ENCODE results near the gene HEBP2. TPM values are rescaled to one million over a fixed set of nuclear protein-coding genes. Genes with fewer than 3 reads are reported as not detected.

The HEBP2 gene
- total and polyA plus RNA-seq, 2 of the 13 experiments (the other 11 are each of a cell fraction or from before 2014, with no cell fraction given) = 16.0 to 72.8 TPM

DNA sequence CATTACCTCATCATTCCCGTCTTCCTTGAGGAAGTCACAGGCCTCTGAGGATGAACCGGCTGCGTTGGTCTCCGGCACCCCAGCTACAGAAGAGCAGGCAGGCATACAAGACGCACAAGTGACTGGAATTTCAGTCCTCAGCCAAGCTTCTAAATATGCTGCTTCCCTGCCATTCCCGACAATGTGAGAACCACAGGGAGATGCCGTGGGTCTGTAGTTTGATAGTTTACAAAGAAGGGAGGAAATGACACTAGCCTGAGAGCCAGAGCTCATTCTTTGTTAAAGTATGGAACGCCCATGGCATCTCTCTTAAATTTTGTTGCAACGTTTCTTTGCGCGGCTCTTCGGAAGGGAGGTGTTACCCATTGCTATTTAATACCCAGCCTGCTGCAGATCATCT lies 25.7 kb downstream of the HEBP2 start:
- FAIRE-seq (no peak), ATAC-seq (no peak), DNase-seq (ENCODE audit: low spot score) (no peak)
- H3K4me3 ChIP-seq (replicated peaks in 1 of 3; ENCODE audit: insufficient read depth in 1 of 3, low read depth in 2 of 3, low read length in 3 of 3) = no peak overlapping the region
- no peaks in the 10 kb centered on the region for H3K27me3 ChIP-seq (ENCODE audit: control insufficient read depth in 1 of 2, insufficient read depth in 2 of 2, low read length in 2 of 2)
- ChIA-PET CTCF (ENCODE audit: low intra/inter-chr PET ratio, low total read pairs) (interaction anchor here (1.1 to 3.0 kb wide), 4 partner anchors 75 to 336 kb away, joined by 3 to 31 read pairs (median 12); no protein-coding TSS in a partner anchor), POLR2A (no interaction called here)
- intact Hi-C loops (cut with micrococcal nuclease; ENCODE audit: unreplicated experiment) = loop anchor here (1.0 to 2.0 kb wide), 2 partner anchors 79 to 161 kb away; no protein-coding TSS in a partner anchor
- H3K9ac ChIP-seq (ENCODE audit: insufficient read depth, low read depth, low read length) = no peak overlapping the region
- WGBS (ENCODE audit: low lambda C conversion rate) = 97% methylated on average over 12 of the region's 12 CpGs
- no peak overlapping the region for H3K4me2 ChIP-seq (ENCODE audit: low read depth, low read length)
- H3K9me3 ChIP-seq (ENCODE audit: low read length) = no peaks in the 10 kb centered on the region
- H3K36me3 ChIP-seq (replicated peaks in 1 of 2; ENCODE audit: control insufficient read depth in 1 of 2, insufficient read depth in 2 of 2, low read length in 2 of 2) = peaks cover 46 to 92% of the 10 kb centered on the region in 2 experiments
- no peak overlapping the region for H3K27ac ChIP-seq (ENCODE audit: extremely low read length, insufficient read depth, low read length)
- TF ChIP-seq SIN3B (IDR thresholded peaks at IDR 0.05; ENCODE audit: low read length) (no peak), POLR2A (IDR thresholded peaks at IDR 0.05; ENCODE audit: insufficient read depth in 1 of 2, low read depth in 2 of 2, low read length in 2 of 2) (0 out of 4 replicates have a peak, but pooled peaks of 1 of the 2 experiments have one; percentile 6)
- no TSS peak for BruUV-seq (replicated peaks)
- H3K4me1 ChIP-seq (ENCODE audit: insufficient read depth, low read length) = no peaks in the 10 kb centered on the region
- no peaks in the 10 kb centered on the region for H4K20me1 ChIP-seq (ENCODE audit: insufficient read depth, low read length)
- H3K79me2 ChIP-seq (ENCODE audit: insufficient read depth, low read length) = no peaks in the 10 kb centered on the region
- H2AFZ ChIP-seq (ENCODE audit: low read length) = no peak overlapping the region
- in situ Hi-C loops (cut with HindIII; ENCODE audit: extremely low pct_ligation_motif_present, low pct_unique_long_range_greater_than_20kb) = loop anchor here (5.0 to 10.0 kb wide), 3 partner anchors 78 to 335 kb away; no protein-coding TSS in a partner anchor

DNA sequence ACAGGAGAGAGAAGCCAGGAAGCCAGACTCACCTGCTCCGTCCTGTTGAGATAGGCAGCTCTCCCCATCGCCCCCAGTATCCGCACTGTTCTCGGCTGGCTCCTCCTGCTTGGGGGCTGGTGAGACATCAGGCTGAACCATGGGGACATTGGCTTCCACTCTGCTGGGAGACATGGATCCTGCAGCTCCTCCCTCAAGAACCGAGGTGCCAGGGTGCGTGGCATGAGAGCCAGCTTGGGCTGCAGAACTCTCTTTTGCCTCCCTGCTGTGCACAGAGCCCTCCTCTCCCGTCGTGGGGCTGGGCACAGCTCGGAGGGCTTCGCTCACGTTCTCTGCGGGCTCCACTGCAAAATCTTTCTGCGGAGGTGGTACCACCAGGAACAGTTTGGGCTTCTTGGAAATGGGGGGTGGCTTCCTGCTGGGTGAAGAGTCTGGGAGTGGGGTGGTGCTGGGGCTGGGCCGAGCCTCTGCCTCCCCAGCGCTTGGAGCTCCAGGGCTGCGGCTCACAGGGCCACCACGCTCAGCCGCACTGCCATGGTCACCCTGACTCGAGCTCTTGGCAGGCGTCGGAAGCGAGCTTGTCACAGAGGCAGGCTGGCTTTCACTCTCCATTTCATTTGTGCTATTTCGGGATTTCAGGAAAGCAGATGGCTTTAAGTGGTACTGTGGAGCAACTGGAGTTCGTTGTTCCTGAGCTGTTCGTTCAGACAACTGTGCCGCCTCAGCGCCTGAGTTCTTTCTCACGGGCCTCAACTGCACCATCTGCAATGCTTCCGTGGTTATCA lies 26.5 kb downstream of the HEBP2 start:
- intact Hi-C loops (cut with micrococcal nuclease; ENCODE audit: unreplicated experiment) (no loop called here), in situ Hi-C loops (cut with HindIII; ENCODE audit: extremely low pct_ligation_motif_present, low pct_unique_long_range_greater_than_20kb) (loop anchor here (5.0 to 10.0 kb wide), 3 partner anchors 77 to 334 kb away; no protein-coding TSS in a partner anchor)
- DNase-seq (ENCODE audit: low spot score) = no peak
- no peak overlapping the region for H3K27ac ChIP-seq (ENCODE audit: extremely low read length, insufficient read depth, low read length)
- peaks cover 47 to 95% of the 10 kb centered on the region in 2 experiments for H3K36me3 ChIP-seq (replicated peaks in 1 of 2; ENCODE audit: control insufficient read depth in 1 of 2, insufficient read depth in 2 of 2, low read length in 2 of 2)
- FAIRE-seq = no peak
- no TSS peak for BruUV-seq (replicated peaks)
- no peak overlapping the region for H3K4me3 ChIP-seq (replicated peaks in 1 of 3; ENCODE audit: insufficient read depth in 1 of 3, low read depth in 2 of 3, low read length in 3 of 3)
- H3K27me3 ChIP-seq (ENCODE audit: control insufficient read depth in 1 of 2, insufficient read depth in 2 of 2, low read length in 2 of 2) = no peaks in the 10 kb centered on the region
- no peaks in the 10 kb centered on the region for H4K20me1 ChIP-seq (ENCODE audit: insufficient read depth, low read length)
- H3K79me2 ChIP-seq (ENCODE audit: insufficient read depth, low read length) = no peaks in the 10 kb centered on the region
- H3K4me2 ChIP-seq (ENCODE audit: low read depth, low read length) = no peak overlapping the region
- 96% methylated on average over 22 of the region's 29 CpGs for WGBS (ENCODE audit: low lambda C conversion rate)
- no peak overlapping the region for H3K9ac ChIP-seq (ENCODE audit: insufficient read depth, low read depth, low read length)
- TF ChIP-seq PAF1 (CRISPR knock-in tag; IDR thresholded peaks at IDR 0.05) (0 out of 2 replicates have a peak, but pooled peaks have one; percentile 46), HNRNPL (IDR thresholded peaks at IDR 0.05; ENCODE audit: low read depth, low read length) (no peak), CBX2 (IDR thresholded peaks at IDR 0.05; ENCODE audit: low read depth, low read length) (no peak), CBX2 (CRISPR knock-in tag; IDR thresholded peaks at IDR 0.05; ENCODE audit: low read depth) (no peak), MXI1 (IDR thresholded peaks at IDR 0.05; ENCODE audit: borderline replicate concordance, low read depth, low read length) (no peak), CHCHD3 (CRISPR knock-in tag; IDR thresholded peaks at IDR 0.05) (0 out of 2 replicates have a peak, but pooled peaks have one; percentile 32), RAD51 (IDR thresholded peaks at IDR 0.05; ENCODE audit: borderline replicate concordance) (no peak), RBM22 (optimal IDR thresholded peaks at IDR 0.05; ENCODE audit: low read length) (peak; percentile 97), AGO2 (optimal IDR thresholded peaks at IDR 0.05; ENCODE audit: low read depth, low read length) (peak; percentile 90)
- TF ChIP-seq, protein P1, sequence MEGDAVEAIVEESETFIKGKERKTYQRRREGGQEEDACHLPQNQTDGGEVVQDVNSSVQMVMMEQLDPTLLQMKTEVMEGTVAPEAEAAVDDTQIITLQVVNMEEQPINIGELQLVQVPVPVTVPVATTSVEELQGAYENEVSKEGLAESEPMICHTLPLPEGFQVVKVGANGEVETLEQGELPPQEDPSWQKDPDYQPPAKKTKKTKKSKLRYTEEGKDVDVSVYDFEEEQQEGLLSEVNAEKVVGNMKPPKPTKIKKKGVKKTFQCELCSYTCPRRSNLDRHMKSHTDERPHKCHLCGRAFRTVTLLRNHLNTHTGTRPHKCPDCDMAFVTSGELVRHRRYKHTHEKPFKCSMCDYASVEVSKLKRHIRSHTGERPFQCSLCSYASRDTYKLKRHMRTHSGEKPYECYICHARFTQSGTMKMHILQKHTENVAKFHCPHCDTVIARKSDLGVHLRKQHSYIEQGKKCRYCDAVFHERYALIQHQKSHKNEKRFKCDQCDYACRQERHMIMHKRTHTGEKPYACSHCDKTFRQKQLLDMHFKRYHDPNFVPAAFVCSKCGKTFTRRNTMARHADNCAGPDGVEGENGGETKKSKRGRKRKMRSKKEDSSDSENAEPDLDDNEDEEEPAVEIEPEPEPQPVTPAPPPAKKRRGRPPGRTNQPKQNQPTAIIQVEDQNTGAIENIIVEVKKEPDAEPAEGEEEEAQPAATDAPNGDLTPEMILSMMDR (CRISPR knock-in tag; IDR thresholded peaks at IDR 0.05) = no peak
- TF ChIP-seq, protein P2, sequence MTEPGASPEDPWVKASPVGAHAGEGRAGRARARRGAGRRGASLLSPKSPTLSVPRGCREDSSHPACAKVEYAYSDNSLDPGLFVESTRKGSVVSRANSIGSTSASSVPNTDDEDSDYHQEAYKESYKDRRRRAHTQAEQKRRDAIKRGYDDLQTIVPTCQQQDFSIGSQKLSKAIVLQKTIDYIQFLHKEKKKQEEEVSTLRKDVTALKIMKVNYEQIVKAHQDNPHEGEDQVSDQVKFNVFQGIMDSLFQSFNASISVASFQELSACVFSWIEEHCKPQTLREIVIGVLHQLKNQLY (CRISPR knock-in tag; IDR thresholded peaks at IDR 0.05) = no peak
- TF ChIP-seq, protein P3, sequence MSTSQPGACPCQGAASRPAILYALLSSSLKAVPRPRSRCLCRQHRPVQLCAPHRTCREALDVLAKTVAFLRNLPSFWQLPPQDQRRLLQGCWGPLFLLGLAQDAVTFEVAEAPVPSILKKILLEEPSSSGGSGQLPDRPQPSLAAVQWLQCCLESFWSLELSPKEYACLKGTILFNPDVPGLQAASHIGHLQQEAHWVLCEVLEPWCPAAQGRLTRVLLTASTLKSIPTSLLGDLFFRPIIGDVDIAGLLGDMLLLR (CRISPR knock-in tag; IDR thresholded peaks at IDR 0.05) = 0 out of 2 replicates have a peak, but pooled peaks have one; percentile 22
- H3K4me1 ChIP-seq (ENCODE audit: insufficient read depth, low read length) = no peaks in the 10 kb centered on the region
- POLR2A ChIA-PET = interaction anchor here (1.2 kb wide), 1 partner anchor 87 kb away, joined by 3 read pairs; no protein-coding TSS in a partner anchor
- no peaks in the 10 kb centered on the region for H3K9me3 ChIP-seq (ENCODE audit: low read length)
- CTCF ChIA-PET (ENCODE audit: low intra/inter-chr PET ratio, low total read pairs) = interaction anchor here (2.4 to 3.0 kb wide), 2 partner anchors 88 to 161 kb away, joined by 20 to 31 read pairs; no protein-coding TSS in a partner anchor
- ATAC-seq = peak; percentile 17
- H2AFZ ChIP-seq (ENCODE audit: low read length) = no peak overlapping the region
